Endothelial cell of umbilical vein (primary cell): ENCODE results near the gene CNNM2. TPM values are rescaled to one million over a fixed set of nuclear protein-coding genes. Genes with fewer than 3 reads are reported as not detected.

Experiments used
- BruUV-seq: library from RNA; stranded (reverse); fragments of 400-500 nt; replicated peaks from 2 replicates; lab custom pipeline; 2021; lab: Mats Ljungman, UMichigan
- CTCF ChIA-PET: fragments of 300-600, 350-600 bp; sonication (Branson Sonifier 250); formaldehyde crosslinking; loops from one replicate; lab custom pipeline; 2021; ENCODE audit warnings: antibody characterized with exemption, inconsistent platforms; lab: Charles Lee
- POLR2A ChIA-PET: fragments of 300-600, 350-600 bp; sonication (Branson Sonifier 250); formaldehyde crosslinking; loops from one replicate; lab custom pipeline; 2021; ENCODE audit warnings: antibody characterized with exemption, inconsistent platforms; lab: Charles Lee
- DNase-seq: peaks from one replicate; pipeline ENCODE4 v3.0.0-alpha.2; 2011; ENCODE audit warnings: low read depth, low spot score
- FAIRE-seq: peaks from 2 replicates; lab custom pipeline; 2011; peaks lifted over from hg19 to GRCh38; lab: Jason Lieb, UNC
- H2AFZ ChIP-seq: 2 replicates; pipeline ENCODE4 v1.6.0; 2012; ENCODE audit warnings: low read depth, low read length, control low read depth, inconsistent platforms
- H3K27ac ChIP-seq: 2 replicates; pipeline ENCODE4 v1.5.1; 2011; ENCODE audit warnings: low read depth, mild to moderate bottlenecking, control low read depth, low read length, moderate library complexity; ENCODE audit not compliant: insufficient read depth
- H3K27me3 ChIP-seq, 2 experiments: 2 replicates each; pipeline versions ENCODE4 v1.6.0 to v1.6.1; 2011; ENCODE audit warnings: low read length in 2 of 2, mixed read lengths in 1 of 2; ENCODE audit not compliant: control insufficient read depth in 2 of 2, insufficient read depth in 2 of 2
- H3K36me3 ChIP-seq, 2 experiments: 2 replicates in 1 of 2; 3 replicates in 1 of 2; pipeline ENCODE4 v1.5.1; 2011; ENCODE audit warnings: low read length in 2 of 2, mild to moderate bottlenecking in 1 of 2, moderate library complexity in 1 of 2; ENCODE audit not compliant: control insufficient read depth in 2 of 2, insufficient read depth in 2 of 2; ENCODE audit errors: extremely low read depth in 1 of 2
- H3K4me1 ChIP-seq: 3 replicates; pipeline ENCODE4 v1.5.1; 2011; ENCODE audit warnings: mild to moderate bottlenecking, low read length; ENCODE audit not compliant: control insufficient read depth, insufficient read depth; ENCODE audit errors: extremely low read depth
- H3K4me2 ChIP-seq: 2 replicates; pipeline ENCODE4 v1.6.1; 2011; ENCODE audit warnings: low read length, control low read depth, mixed read lengths; ENCODE audit not compliant: insufficient read depth
- H3K4me3 ChIP-seq, 3 experiments: fragments of 200-600 bp in 1 of 3; sonication (generic), shearing (Covaris generic) in 1 of 3; replicated peaks in 1 of 3; 2 replicates each; pipeline ENCODE4 v1.5.1; 2011 to 2016; ENCODE audit warnings: control low read depth in 3 of 3, low read length in 3 of 3, mild to moderate bottlenecking in 2 of 3, inconsistent platforms in 1 of 3, low read depth in 1 of 3, moderate library complexity in 1 of 3; ENCODE audit not compliant: insufficient read depth in 1 of 3
- H3K79me2 ChIP-seq: 2 replicates; pipeline ENCODE4 v1.6.0; 2012; ENCODE audit warnings: low read length, inconsistent platforms; ENCODE audit not compliant: control insufficient read depth, insufficient read depth
- H3K9ac ChIP-seq: replicated peaks from 2 replicates; pipeline ENCODE3; 2011; ENCODE audit warnings: low read length, control low read depth; ENCODE audit not compliant: insufficient read depth; ENCODE audit errors: extremely low read depth
- H3K9me1 ChIP-seq: replicated peaks from 3 replicates; pipeline ENCODE4 v1.6.0; 2011; ENCODE audit warnings: mild to moderate bottlenecking, low read length; ENCODE audit not compliant: control insufficient read depth, insufficient read depth; ENCODE audit errors: extremely low read depth
- H3K9me3 ChIP-seq: replicated peaks from 2 replicates; pipeline ENCODE4 v1.5.1; 2012; ENCODE audit warnings: low read length, inconsistent platforms; ENCODE audit not compliant: control insufficient read depth, insufficient read depth
- H4K20me1 ChIP-seq: replicated peaks from 2 replicates; pipeline ENCODE3; 2011; ENCODE audit warnings: mild to moderate bottlenecking, low read length; ENCODE audit not compliant: control insufficient read depth, insufficient read depth; ENCODE audit errors: extremely low read depth
- CTCF ChIP-seq, 2 donors: IDR thresholded peaks; 1 replicate in 1 of 2; 2 replicates in 1 of 2; pipeline ENCODE4 v1.5.1; 2011; ENCODE audit warnings: low read length in 2 of 2, mild to moderate bottlenecking in 2 of 2, moderate library complexity in 2 of 2, control low read depth in 1 of 2, inconsistent platforms in 1 of 2, low read depth in 1 of 2; ENCODE audit not compliant: insufficient read depth in 1 of 2; ENCODE audit errors: extremely low read depth in 1 of 2
- EZH2 ChIP-seq: IDR thresholded peaks from 2 replicates; pipeline ENCODE4 v1.6.1; 2012; ENCODE audit warnings: borderline replicate concordance, low read depth, mild to moderate bottlenecking, moderate library complexity, low read length, inconsistent platforms; ENCODE audit not compliant: severe bottlenecking
- FOS ChIP-seq: IDR thresholded peaks from 2 replicates; pipeline ENCODE4 v1.6.1; 2011; ENCODE audit warnings: mild to moderate bottlenecking, low read length, moderate library complexity, borderline replicate concordance; ENCODE audit not compliant: insufficient read depth
- GATA2 ChIP-seq: IDR thresholded peaks from 2 replicates; pipeline ENCODE4 v1.7.0; 2011; ENCODE audit warnings: low read depth, mild to moderate bottlenecking, moderate library complexity, mixed read lengths, low read length; ENCODE audit not compliant: insufficient read length, insufficient read depth
- JUN ChIP-seq: IDR thresholded peaks from 2 replicates; pipeline ENCODE4 v1.6.1; 2011; ENCODE audit warnings: borderline replicate concordance, low read depth; ENCODE audit not compliant: insufficient read length, insufficient read depth
- MAX ChIP-seq: IDR thresholded peaks from 2 replicates; pipeline ENCODE4 v1.6.1; 2011; ENCODE audit not compliant: insufficient read depth, insufficient read length
- MYC ChIP-seq: IDR thresholded peaks from one replicate; pipeline ENCODE4 v1.6.1; 2011; ENCODE audit warnings: mild to moderate bottlenecking, low read depth, low read length
- POLR2A ChIP-seq: IDR thresholded peaks from 2 replicates; pipeline ENCODE4 v1.6.1; 2012; ENCODE audit warnings: low read depth, mild to moderate bottlenecking, control low read depth, low read length
- POLR2AphosphoS5 ChIP-seq: IDR thresholded peaks from 2 replicates; pipeline ENCODE4 v1.6.1; 2012; ENCODE audit warnings: low read depth, mild to moderate bottlenecking, control low read depth, low read length, moderate library complexity; ENCODE audit not compliant: insufficient read depth
- dilution Hi-C: fragments of 300-500 bp; cut with MboI; formaldehyde crosslinking; loops from one replicate; pipeline ENCODE4 v1.15.0; 2019; ENCODE audit warnings: low sequenced_read_pairs; ENCODE audit not compliant: extremely low pct_ligation_motif_present
- intact Hi-C: fragments of 100-400 bp; cut with micrococcal nuclease; formaldehyde crosslinking; loops from one replicate; pipeline ENCODE4 v1.10.0; 2022
- polyA plus RNA-seq, 4 experiments: library from polyadenylated mRNA; depleted of rRNA in 3 of 4; stranded (reverse) in 3 of 4; unstranded in 1 of 4; fragments of >200 nt; gene quantifications; 2 replicates each; pipeline versions ENCODE4 v1.2.1 to v1.2.3, GENCODE V29; 2011 to 2012; ENCODE audit warnings: missing spikeins in 1 of 4
- total RNA-seq: library from RNA; stranded (reverse); gene quantifications from 2 replicates; pipeline ENCODE4 v1.2.3, GENCODE V29; 2021

CNNM2 gene
- total and polyA plus RNA-seq, 2 donors (not counting 3 experiments of a cell fraction or from before 2014, with no cell fraction given), result 1.9 to 3.0 TPM

- no peak for FAIRE-seq
- TF ChIP-seq CTCF (IDR thresholded peaks at IDR 0.05; ENCODE audit: extremely low read depth in 1 of 2, insufficient read depth in 1 of 2, low read depth in 1 of 2, low read length in 2 of 2) (no peak), MYC (no peak), MAX (no peak)
- dilution Hi-C loops, result no loop called here
Observed at GRCh38 chr10:103103989-103104388, 185.9 kb downstream of the CNNM2 start.

GRCh38 chr10:103104721-103105120 lies 186.6 kb downstream of the CNNM2 start:
- H3K27ac ChIP-seq, result no peak overlapping the region
- H3K4me3 ChIP-seq, result no peak overlapping the region
- no peak for DNase-seq
- FAIRE-seq, result no peak
- H3K4me1 ChIP-seq, result no peaks in the 10 kb centered on the region
- no peaks in the 10 kb centered on the region for H4K20me1 ChIP-seq
- H3K27me3 ChIP-seq, result no peaks in the 10 kb centered on the region
- CTCF ChIA-PET, result interaction anchor here (1.3 to 9.7 kb wide), 4 partner anchors 9 to 139 kb away, joined by 5 to 87 read pairs (median 6); no protein-coding TSS in a partner anchor
- dilution Hi-C loops, result no loop called here
- no peak overlapping the region for H3K4me2 ChIP-seq
- no TSS peak for BruUV-seq
- no peak overlapping the region for H2AFZ ChIP-seq
- intact Hi-C loops, result loop anchor here (5.0 kb wide), 1 partner anchor 138 kb away; no protein-coding TSS in a partner anchor
- TF ChIP-seq MAX (no peak), EZH2 (no peak), MYC (no peak), FOS (no peak), CTCF (IDR thresholded peaks at IDR 0.05; ENCODE audit: extremely low read depth in 1 of 2, insufficient read depth in 1 of 2, low read depth in 1 of 2, low read length in 2 of 2) (no peak), POLR2A (no peak), JUN (no peak), GATA2 (no peak), POLR2AphosphoS5 (no peak)
- no peaks in the 10 kb centered on the region for H3K9me3 ChIP-seq
- peaks cover 10 to 18% of the 10 kb centered on the region in 2 experiments for H3K36me3 ChIP-seq
- no peaks in the 10 kb centered on the region for H3K9me1 ChIP-seq
- no peak overlapping the region for H3K9ac ChIP-seq
- peaks cover 8% of the 10 kb centered on the region for H3K79me2 ChIP-seq
- POLR2A ChIA-PET, result no interaction called here

More at GRCh38 chr10:103103989-103104388, 185.9 kb downstream of the CNNM2 start:
- no peak overlapping the region for H3K27ac ChIP-seq
- H3K9ac ChIP-seq, result no peak overlapping the region
- intact Hi-C loops, result no loop called here
- H3K4me2 ChIP-seq, result no peak overlapping the region
- BruUV-seq, result no TSS peak
- H3K4me1 ChIP-seq, result no peaks in the 10 kb centered on the region
- H3K9me1 ChIP-seq, result no peaks in the 10 kb centered on the region
- no peak for DNase-seq
- no peaks in the 10 kb centered on the region for H3K27me3 ChIP-seq
- CTCF ChIA-PET, result interaction anchor here (0.7 to 9.7 kb wide), 5 partner anchors 9 to 140 kb away, joined by 3 to 87 read pairs (median 5); no protein-coding TSS in a partner anchor
- no peaks in the 10 kb centered on the region for H3K9me3 ChIP-seq
- POLR2A ChIA-PET, result no interaction called here
- H4K20me1 ChIP-seq, result no peaks in the 10 kb centered on the region
- no peak overlapping the region for H2AFZ ChIP-seq
- H3K4me3 ChIP-seq, result no peak overlapping the region
- peaks cover 10 to 24% of the 10 kb centered on the region in 2 experiments for H3K36me3 ChIP-seq
- peaks cover 3% of the 10 kb centered on the region for H3K79me2 ChIP-seq
